HG03342 (cell line): ENCODE measurements around the gene ANKUB1.
"Not testable (repeated sequence)": the region's sequence is repeated elsewhere in the genome, so short reads cannot be mapped to it uniquely, and the experiment has no call there.

Experiments
- ATAC-seq: cut with Tn5 transposase; IDR thresholded peaks from one replicate; pipeline ENCODE4 v1.9.1; 2021; ENCODE audit warnings: mild to moderate bottlenecking, moderate library complexity; ENCODE audit not compliant: unreplicated experiment

ANKUB1 gene, protein sequence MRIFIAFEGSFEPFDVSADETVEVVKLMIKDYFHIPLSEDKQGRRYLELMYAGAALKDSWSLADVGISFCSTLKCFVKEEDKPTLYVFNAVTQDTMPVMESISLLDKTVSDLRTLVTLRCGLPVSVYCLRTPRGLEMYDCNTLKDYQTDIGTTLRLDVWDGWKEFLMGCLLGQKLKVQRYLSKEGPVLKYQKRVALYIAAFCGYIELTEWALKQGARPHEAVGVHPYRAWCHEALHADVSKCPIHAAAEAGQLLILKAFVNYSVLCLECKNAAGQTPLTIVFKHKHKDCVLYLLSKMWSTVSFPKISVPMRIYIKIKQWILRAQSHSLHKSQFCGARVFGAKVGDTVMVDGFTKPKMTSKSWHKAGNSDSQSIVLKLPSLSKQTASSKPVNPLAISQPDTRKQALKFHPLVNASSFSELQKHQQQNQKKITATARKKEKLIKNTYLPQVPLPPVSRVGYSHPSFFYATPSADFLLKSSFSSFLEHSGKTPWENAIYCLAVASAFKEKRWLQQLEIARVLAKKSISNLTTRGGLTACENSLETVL

DNA sequence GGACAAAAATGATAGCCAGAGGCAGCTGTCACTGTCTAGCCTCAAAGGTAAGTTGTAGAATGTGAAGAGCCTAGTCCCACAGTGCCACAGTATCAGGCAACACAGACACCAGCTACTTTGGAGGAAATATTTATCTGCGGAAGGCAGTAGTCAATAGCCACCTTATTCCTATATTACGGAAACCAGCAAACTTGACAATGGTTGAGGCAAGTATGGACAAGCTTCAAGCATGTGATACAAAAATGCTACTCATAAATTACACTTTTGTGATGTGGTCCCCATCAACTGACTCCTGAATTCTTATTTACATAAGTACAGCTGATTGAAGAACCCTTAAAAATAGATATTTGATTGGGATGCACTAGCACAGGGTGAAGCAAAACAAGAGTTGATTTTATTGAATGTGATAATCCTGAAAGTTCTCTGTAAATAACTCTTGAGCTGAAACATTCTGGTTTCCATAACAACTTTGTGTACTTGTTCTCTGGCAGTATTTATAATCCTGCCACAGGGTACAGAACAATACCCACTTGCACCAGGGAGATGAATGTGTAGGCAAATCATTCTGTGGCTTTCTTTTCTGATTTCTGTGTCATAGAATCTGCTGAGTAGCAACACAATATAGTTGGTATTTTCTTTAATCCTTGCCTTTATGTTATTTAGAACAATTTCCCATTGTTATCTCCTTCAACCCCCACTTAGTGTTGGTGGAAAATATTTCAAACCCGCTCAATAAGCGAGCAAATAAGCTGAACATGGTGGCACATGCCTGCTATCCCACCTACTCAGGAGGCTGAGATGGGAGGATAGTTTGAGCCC, at the start of gene ANKUB1:
Gene ANKUB1 (minus strand): TSS at position 103 of the 819 bp plus-strand sequence. CDS start 188 bp downstream, outside the sequence.
- no peak for ATAC-seq

GRCh38 chr3:149839896-149840295, 47.5 kb upstream of the ANKUB1 start:
- ATAC-seq = no peak

GRCh38 chr3:149839469-149839868, 47.1 kb upstream of the ANKUB1 start:
- not testable (repeated sequence) for ATAC-seq

- ATAC-seq = not testable (repeated sequence)
Observed at GRCh38 chr3:149838491-149838890, 46.1 kb upstream of the ANKUB1 start.

DNA sequence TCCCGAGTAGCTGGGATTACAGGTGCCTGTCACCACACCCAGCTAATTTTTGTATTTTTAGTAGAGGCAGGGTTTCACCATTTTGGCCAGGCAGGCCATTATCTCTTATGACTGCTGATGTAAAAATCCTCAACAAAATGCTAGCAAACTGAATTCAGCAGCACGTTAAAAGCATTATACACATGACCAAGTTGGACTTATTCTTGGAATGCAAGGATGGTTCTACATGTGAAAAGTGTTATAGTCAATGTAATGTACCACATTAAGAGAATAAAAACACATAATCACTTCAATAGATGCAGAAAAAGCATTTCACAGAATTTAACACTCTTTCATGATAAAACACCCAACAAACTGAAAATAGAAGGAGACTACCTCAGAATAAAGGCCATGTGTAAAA, 40.9 kb upstream of the ANKUB1 start:
- no peak for ATAC-seq

GRCh38 chr3:149832086-149832485, 39.7 kb upstream of the ANKUB1 start:
- no peak for ATAC-seq

- ATAC-seq = no peak
Observed at GRCh38 chr3:149831321-149831720, 39.0 kb upstream of the ANKUB1 start.

- ATAC-seq = no peak
Observed at GRCh38 chr3:149830902-149831301, 38.5 kb upstream of the ANKUB1 start.

DNA sequence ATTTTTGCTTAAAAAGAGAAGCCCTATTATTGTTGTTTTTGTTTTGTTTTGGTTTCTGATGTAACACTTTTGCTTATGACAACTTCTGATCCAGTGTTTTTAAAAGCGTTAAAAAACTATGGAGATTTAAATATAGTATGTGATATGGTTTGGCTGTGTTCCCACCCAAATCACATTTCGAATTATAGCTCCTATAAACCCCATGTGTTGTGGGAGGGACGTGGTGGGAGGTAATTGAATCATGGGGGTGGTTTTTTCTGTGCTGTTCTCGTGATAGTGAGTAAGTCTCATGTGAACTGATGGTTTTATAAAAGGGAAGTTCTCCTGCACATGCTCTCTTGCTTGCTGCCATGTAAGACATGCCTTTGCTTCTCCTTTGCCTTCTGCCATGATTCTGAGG, 37.3 kb upstream of the ANKUB1 start:
- not testable (repeated sequence) for ATAC-seq

DNA sequence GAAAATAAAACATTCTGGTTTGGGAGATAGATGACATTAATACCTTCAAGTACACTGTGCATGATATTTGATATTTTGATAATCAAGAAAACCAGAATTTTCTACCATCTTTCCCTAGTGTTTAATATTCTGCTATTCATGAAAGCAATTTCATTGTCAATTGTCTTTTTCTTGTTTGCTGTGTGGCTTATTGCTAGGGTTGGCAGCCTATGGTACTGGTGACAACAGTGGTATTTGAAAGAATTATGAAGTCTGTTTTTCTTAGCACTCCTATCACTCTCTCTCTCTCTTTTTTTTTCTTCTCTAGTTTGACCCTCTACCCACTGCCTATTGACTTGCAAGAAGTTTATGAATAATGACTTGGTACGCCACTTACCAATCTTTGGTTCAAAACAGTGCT, 36.0 kb upstream of the ANKUB1 start:
- no peak for ATAC-seq

GRCh38 chr3:149826636-149827035, 34.3 kb upstream of the ANKUB1 start:
- no peak for ATAC-seq

- ATAC-seq = no peak
Observed at GRCh38 chr3:149820183-149820582, 27.8 kb upstream of the ANKUB1 start.

DNA sequence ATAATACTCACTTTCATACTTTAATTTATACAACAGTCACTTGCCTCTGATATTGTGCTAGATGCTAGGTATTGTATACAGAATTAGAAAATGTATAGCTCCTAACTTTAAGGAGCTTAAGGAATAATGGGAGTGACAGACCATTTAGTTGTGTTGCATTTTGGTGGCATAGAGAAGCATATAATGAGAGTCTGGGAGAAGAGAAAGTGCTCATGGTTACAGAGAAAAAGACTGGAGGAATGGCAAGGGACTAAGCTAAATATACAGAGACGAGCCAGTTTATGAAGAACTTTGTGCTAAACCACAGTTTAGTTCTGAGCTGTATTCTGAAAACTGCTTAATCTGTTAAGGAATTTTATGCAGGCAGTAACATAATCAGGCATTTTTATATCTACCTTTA, 27.1 kb upstream of the ANKUB1 start:
- no peak for ATAC-seq

DNA sequence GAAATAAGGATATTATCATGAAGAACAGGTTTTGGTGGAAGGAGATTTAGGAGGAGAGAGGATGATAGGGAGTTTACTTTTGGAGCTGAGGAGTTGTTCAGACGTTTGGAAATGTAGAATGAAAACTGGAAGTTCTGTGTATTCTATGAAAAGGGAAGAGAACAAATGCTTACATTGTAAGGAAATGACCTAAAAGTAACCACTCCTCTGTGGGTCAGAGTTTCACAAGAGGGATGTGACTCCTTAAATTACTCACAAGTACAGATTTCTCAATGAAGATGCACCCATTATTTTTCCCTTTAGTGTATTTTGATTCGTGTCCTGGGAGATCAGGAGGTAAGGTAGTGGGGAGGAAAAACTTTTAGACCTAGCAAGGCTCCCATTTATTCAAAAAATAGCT, 24.6 kb upstream of the ANKUB1 start:
- ATAC-seq = no peak

GRCh38 chr3:149816311-149816710, 24.0 kb upstream of the ANKUB1 start:
- ATAC-seq = no peak

DNA sequence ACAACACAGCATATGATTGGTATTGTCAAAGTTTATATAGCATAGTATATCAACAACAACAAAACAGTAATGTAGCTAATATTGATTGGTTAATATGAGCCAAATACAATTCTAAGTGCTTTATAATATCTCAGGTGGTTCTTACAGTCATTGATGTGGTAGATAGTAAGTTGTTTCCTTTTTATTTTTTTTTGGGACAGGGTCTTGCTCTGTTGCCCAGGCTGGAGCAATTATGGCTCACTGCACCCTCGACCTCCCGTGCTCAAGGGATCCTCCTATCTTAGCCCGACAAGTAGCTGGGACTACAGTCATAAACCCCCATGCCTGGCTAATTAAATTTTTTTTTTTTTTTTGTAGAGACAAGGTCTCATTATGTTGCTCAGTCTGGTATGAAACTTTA, 23.4 kb upstream of the ANKUB1 start:
- no peak for ATAC-seq

DNA sequence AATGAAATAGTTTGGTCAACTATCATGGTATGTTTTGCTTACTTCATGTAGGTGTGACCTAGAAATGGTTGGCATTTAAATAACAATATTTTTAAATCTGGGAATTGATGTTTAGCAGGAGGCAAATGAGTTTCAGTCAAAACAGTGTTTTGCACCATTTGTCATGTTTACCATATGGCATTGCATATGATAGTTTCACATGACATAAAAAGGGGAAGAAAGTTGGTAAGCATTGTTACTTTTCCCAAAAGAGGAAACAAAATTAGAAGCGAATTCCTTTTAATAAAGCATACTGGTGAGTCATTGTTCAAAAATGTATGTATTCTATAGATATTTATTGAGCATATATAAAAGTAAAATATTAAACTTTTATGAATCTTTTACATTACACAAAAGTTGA, 23.0 kb upstream of the ANKUB1 start:
- ATAC-seq = no peak

DNA sequence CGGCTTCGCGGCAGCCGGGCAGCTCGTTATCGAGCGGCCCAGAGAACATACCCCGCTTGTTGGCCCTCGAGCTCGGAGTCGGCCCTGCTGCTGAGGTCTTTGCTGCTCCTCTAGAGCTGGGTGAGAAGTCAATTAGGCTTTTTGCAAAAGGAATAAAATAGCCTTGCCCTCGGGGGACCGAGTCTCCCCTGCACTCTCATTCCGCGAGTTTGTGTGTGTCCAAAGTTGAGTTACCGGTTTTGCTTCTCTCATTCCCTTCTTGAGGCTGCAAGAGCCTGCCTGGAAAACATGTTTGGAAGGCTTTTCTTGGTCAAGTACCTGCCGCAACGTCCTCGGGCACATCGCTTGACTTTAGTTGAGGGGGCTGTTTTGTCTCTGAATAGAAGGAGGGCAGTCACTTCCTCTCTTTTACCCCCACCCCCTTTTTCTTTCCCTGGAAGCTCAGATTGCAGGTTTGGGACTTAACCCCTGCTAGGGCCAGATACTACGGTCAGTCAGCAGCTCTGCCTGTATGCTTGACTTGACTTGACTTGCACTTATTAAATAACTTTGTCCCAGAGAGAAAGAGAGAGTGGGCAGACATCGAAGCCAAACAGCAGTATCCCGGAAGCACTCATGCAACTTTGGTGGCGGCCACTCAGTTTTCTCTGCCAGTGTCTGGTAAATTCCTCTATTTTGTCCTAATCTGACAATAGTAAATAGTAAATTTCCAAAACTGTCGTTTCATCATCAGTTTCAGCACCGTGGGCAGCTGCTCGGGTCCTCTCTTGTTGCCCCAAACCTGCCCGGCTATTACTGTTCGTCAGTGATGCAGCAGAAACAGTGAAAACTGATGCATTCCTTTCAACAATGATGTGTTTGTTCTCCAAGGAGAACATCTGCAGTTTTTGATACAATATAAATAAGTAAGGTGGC, 21.3 kb upstream of the ANKUB1 start:
- ATAC-seq = peak; percentile 17

- ATAC-seq = peak; percentile 93
Observed at GRCh38 chr3:149812606-149813366, 20.4 kb upstream of the ANKUB1 start, which contains the start of gene RNF13. Gene RNF13, plus strand, starts transcription at chr3:149813215. Its CDS starts 32,812 bp downstream, at chr3:149846027.

DNA sequence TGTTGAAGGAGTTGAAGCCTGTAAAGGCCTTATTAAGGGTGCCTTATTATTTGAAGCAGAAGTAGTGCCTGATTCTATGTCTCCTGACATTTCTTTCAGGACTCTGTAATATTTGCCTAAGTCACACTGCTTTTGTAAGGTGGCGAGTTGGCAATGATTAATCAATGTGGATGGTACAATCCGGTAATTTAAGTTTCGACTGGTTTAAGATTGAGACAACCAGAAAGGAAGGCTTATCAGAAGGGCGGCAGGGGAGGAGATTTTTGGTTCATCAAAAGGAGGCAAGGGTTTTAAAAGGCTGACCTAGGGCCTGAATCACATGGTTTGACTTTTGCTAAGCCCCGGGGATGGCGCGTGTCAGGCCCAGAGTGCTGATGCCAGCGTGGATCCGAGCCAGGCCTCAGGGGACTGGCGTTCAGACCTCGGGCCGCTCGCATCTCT, 19.8 kb upstream of the ANKUB1 start:
- ATAC-seq = no peak
